IPS-11a (cell line): Measurements from ENCODE around the gene TMEM40.
"Not testable (repeated sequence)": the region's sequence is repeated elsewhere in the genome, so short reads cannot be mapped to it uniquely, and the experiment has no call there.

Experiments
- H3K4me3 ChIP-seq: one replicate; pipeline ENCODE4 v1.5.1; 2013; ENCODE audit warnings: low read depth, low read length, control low read depth

The TMEM40 gene

DNA sequence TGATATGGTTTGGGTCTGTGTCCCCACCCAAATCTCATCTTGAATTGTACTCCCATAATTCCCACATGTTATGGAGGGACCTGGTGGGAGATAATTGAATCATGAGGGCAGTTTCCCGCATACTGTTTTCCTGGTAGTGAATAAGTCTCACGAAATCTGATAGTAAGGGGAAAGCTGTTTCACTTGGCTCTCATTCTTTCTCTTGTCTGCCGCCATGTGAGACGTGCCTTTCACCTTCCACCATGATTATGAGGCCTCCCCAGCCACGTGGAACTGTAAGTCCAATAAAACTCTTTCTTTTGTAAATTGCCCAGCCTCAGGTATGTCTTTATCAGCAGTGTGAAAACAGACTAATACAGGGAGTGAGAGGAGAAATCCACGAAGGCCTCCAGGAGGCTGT lies 16.9 kb upstream of the TMEM40 start:
- not testable (repeated sequence) for H3K4me3 ChIP-seq

DNA sequence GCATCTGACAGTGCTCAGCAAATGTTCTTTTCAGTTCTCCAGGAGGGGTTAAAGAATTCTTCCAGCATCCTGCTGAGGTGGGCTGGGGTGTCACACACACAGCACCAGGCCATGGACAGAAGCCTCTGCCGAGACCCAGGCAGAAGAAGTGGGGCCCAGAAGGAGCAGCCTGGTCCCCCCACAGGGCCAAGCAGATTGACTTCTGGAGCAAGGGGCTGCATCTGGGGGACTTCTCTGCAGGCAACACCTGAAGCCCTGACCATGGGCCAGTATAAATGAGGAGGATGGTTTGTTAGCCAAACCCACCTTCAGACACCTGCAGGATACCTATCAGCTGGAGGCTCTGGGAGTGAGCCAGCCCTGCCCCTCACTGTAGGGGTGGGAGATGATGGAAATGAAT lies 16.2 kb upstream of the TMEM40 start:
- H3K4me3 ChIP-seq, result no peak overlapping the region

DNA sequence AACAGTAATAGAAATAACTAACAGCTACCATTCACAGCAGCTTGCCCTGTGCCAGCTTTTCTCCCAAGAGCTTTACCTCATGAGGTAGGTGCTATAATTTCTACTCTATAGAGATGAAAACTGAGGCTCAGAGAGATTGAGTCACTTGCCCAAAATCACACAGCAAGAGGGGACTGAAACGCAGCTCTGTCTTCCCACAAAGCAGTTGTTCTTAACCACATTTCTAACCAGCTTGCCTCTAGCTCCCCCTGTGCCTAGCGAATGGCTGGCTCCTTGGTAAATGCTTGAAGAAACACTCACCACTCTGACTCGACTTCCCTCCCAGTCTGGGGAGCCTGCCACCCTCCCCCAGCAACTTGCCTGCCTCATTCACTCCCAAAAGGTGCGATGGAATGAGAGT lies 15.6 kb upstream of the TMEM40 start:
- H3K4me3 ChIP-seq, result no peak overlapping the region

DNA sequence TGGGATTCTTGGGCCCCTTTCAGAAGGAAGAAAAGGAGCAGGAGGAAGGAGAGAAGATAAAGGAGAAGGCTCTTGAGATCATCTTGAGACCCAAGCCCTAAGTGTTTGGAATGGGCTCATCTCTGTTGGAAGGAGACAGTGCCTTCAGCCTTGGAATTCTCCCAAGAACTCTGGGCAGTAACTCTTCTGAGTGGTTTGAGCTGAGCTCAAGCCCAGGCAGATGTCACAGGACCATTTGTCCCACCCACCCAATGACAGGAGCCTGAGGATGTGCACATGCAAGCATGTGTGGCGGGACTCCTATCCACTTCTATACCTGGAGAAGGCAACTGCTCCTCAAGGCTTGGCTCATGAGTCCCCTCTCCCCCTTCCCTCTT lies 14.6 kb upstream of the TMEM40 start:
- H3K4me3 ChIP-seq, result no peak overlapping the region

DNA sequence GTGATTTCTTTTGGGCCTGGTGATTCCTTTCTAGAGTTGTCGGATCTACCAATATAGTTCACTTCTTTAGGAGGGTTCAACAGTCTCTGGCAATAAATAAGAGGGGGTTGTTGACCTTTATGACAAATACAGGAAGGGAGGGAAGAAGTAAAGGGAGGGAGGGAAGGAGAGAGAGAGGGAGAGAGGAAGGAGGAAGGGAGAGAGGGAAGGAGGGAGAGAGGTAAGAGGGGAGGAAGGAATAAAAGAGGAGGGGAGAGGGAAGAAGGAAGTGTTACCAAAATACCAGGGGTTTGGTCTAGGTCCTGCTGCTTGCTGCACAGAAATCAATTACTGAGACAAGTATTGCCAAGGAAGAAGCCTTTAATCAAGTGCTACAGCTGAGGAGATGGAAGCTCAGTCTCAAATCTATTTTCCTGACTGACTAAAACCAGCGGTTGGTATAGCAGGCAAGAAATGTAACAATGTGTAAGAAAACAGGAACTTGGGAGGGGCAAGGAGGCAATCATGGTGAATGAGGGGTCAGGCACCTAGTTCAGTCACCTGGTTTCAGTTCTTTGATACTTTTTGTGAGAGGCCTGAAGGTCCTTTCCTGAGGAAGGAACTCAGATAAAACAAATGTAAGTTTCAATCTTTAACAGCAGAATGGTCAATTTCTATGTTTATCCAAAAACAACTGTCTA lies 14.1 kb upstream of the TMEM40 start:
- H3K4me3 ChIP-seq, result no peak overlapping the region

DNA sequence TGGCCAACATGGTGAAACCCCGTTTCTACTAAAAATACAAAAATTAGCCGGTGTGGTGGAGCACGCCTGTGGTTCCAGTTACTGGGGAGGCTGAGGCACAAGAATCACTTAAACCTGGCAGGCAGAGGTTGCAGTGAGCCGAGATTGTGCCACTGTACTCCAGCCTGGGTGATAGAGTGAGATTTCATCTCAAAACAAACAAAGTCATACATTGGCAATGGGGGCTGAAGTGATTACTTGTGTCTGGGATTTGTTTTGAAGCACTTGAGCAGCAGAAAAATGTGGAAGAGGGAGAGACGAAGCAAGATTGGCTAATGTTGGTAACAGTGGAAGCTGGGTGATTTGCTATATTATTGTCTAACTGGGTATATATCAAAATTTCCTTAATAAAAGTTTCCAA lies 13.4 kb upstream of the TMEM40 start:
- H3K4me3 ChIP-seq, result no peak overlapping the region

DNA sequence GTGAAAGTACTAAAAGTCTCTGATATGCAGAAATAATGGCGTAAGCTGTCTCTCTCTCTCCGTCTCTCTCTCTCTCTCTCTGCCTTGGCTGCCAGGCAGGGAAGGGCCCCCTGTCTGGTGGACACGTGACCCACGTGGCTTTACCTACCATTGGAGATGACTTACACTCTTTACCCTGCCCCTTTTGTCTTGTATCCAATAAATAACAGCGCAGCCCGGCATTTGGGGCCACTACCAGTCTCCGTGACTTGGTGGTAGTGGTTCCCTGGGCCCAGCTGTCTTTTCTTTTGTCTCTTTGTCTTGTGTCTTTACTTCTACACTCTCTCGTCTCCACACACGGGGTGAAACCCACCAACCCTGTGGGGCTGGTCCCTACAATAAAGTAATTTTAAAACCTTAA lies 12.2 kb upstream of the TMEM40 start:
- H3K4me3 ChIP-seq, result no peak overlapping the region

DNA sequence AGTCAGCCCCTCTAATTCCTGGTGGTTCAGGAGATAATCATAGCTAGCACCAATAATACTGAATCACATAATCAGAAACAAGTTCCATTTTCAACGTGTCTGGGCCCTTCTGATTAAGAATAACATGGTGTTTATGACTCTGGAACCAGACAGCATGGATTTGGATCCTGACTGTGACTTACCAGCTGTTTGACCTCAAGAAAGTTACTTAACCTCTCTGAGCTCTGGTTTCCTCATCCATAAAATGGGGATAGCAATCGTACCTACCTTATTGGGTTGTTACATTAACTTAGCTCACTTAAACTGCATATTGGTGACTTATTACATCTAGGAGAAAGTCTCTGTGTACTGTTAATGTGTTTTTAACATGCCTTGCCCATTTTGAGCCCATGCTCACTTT lies 10.7 kb upstream of the TMEM40 start:
- H3K4me3 ChIP-seq, result no peak overlapping the region

DNA sequence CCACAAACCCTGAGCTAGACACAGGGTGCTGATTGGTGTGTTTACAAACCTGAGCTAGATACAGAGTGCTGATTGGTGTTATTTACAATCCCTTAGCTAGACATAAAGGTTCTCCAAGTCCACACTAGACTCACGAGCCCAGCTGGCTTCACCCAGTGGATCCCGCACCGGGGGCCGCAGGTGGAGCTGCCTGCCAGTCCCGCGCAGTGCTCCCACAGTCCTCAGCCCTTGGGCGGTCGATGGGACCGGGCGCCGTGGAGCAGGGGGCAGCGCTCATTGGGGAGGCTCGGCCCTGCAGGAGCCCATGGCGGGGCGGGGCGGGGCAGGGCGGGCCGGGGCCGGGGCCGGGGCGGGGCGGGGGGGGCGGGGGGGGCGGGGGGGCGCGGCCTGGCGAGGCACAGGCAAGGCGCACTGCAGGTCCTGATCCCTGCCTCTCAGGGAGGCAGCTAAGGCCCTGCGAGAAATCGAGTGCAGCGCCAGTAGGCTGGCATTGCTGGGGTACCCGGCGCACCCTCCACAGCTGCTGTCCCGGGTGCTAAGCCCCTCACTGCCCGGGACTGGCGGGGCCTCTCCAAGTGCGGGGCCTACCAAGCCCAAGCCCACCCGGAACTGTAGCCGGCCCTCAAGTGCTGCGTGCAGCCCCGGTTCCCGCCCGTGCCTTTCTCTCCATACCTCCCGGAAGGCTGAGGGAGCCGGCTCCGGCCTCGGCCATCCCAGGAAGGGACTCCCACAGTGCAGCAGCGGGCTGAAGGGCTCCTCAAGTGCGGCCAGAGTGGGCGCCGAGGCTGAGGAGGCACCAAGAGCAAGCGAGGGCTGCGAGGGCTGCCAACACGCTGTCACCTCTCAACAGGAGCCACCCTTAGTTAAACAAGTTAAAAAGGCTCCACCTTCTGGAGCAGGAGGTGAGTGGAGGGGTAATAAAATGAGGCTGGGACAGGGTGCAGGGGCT lies 9.8 kb upstream of the TMEM40 start:
- no peak overlapping the region for H3K4me3 ChIP-seq

DNA sequence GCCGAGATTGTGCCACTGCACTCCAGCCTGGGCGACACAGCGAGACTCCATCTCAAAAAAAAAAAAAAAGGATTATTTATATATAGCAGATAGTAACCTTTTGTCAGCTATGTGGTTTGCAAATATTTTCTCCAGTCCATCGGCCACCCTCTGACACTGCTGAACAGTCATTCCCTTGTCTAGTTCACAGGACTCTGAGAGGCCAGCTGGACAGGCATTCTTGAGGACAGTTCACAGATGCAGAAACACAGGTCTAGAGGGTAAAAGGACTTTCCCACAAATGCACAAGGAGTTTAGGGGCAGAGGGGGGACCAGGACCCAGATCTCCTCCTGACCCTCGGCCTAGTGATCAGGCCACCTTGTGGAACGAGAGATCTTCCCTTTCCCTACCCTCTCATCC lies 7.5 kb upstream of the TMEM40 start:
- no peak overlapping the region for H3K4me3 ChIP-seq

DNA sequence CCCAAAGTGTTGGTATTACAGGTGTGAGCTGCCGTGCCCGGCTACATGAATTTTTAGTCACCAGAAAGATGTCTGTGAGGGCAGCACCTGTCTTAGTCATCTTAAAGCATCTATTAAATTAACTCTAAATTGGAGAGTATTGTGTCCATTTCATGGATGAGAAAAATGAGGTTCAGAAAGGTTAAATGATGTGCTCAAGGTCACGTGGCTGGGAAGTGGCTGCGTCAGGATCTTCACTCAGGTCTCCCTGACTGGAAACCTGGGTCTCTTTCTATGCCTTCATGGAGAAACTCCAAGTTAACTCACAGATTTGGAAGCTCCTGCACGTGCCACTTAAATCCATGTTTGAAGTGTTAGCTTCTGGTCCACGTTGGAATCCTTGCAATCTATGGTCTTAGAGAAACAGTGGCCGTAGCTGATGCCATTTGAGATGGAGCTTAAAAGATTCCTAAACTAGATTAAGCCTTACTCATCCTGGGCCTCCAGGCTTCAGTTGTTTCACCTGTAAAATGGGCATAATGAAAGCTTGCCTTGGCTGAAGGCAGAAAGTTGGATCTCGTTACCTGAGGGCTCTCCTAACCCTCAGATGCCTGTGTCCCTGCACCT lies 5.2 kb upstream of the TMEM40 start:
- no peak overlapping the region for H3K4me3 ChIP-seq

DNA sequence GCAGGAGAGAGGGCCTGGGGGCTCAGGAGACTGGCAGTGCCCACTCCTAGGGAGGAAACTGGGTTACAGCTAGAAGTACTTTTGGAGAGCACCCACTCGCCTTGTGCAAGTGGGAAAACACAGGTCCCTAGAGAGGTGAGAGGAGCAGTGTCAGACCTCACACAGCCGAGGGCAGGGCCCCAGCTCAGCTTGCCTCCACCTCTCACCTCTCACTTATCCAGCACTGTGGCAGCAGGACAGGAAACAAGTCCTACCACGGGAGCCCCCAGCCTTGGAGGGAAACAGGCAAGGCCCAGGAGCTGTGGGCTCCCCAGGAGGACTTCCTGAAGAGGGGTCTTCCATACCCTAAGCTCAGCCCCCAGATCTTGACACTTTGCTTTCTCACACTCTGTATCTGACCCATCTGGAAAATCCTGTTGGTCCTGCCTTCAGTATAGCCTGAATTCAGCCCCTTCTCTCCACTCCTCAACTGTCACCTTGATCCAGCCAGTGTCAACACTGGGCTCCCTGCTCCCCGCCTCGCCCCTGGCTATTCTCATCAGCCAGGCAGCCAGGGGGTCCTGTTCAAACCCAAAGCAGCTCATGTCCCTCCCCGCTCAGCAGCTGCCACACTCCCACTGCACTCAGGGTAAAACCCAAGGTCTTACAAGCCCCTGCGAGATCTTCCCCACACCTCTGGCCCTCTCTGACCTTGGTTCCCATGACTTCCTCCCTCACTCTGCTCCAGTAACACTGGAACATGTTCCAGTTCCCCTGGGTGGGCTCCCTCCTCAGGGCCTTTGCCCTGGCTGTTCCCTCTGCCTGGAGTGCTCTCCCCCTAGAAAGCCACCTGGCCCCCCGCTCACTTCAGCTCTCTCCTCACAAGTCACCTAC lies 870 bp upstream of the TMEM40 start:
- no peak overlapping the region for H3K4me3 ChIP-seq

DNA sequence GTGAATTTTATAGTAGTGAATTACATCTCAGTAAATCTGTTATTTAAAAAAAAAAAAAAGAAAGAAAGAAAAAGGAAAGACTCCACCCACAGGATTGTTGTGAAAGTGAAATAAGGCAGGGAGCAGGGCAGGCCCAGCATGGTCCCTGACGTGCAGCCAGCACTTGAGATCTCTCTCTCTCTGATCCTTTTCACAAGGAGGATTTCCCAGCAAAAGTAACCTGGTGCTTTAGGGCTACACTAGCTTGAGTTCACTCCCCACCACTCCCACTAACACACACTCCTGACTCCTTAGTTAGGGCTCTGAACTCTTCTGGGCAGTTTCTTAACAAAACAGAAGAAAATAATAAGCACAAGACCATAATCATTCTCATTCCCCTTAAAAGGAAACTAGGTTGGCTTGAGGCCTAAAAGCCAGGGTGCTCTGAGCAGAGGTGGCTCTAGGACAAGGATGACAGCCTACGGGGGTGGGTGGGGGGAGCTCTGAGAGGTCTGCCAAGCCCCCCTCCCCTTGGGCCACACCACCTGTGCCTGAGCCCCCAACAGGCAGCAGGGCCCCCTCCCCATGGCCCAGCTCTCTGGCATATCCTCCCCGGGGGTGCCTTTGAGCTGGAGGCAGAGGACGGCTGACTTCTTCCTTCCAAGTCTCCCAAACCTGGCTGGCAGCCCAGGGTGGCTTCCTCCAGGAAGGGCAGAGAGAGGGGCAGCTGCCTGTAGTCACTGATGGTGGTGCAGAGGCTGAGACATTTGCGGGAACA lies 856 bp downstream of the TMEM40 start:
- no peak overlapping the region for H3K4me3 ChIP-seq

DNA sequence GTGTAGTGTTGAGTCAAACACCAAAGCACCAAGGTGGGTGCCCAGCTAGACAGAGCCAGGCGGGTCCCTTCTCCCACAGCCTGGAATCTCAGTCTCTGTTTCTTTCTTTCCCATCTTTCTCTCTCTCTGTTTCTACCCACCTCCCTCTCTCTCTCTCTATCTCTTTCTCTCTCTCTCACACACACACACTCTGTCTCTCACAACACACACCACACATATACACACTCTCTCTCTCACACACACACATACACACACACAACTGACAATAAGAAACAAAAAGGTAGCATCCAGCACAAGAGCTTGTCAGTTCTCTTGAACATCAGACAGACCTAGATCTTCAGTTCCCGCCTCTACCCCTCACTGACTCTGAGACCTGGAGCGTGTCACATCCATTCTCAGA lies 2.4 kb downstream of the TMEM40 start:
- no peak overlapping the region for H3K4me3 ChIP-seq

DNA sequence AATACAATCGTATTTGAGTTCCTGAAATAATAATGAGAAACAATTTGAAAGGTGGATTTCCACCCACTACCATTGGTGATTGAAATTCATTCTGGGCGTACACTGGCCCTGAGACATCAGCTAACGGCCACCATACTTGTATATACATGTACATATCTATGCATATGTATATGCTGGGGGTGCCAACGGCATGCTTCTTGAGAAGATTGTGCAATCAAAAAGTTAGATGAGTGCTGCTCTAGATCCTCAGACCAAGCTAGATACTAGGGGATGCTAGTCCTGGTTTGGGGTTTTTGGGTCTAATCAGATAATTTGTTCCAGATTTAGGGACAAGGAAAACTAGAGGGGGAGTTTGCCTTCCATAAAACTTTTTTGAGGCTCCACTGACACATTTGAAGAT lies 2.9 kb downstream of the TMEM40 start:
- no peak overlapping the region for H3K4me3 ChIP-seq

DNA sequence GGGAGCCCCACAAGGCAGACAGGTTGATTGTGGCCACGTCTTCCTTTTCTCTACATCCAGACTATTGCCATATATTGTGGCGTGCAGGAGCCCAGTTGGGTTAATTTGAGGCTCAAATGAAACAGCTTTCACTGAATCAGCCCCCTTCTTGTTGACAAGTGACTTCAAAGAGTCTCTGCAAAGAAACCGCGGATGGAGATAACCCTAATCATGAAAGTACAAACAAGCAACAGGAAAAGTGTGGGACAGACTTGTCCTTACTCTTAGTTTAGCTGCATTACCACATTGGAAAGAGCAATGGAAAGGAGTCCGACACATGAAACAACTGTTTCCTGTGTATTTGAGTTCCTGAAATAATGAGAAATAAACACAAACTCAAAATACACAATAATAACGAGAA lies 3.3 kb downstream of the TMEM40 start:
- H3K4me3 ChIP-seq, result no peak overlapping the region

DNA sequence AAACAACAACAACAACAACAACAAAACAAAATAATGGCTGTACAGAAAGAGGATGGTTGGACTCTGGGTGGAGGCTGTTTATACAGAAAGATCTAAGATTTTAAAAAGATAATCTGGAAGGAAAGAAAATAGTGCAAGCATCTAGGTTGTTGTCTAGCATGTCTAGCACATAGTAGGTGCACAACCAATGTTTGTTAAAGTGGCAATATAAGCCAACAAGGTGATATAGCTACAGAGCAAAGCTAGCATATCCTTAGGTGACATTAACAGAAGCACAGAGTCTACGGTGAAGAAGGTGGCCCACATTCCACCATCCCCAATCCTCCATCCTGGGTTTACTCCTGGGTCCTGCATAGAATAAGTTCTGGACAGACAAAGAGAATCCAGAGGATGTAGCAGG lies 4.7 kb downstream of the TMEM40 start:
- no peak overlapping the region for H3K4me3 ChIP-seq

DNA sequence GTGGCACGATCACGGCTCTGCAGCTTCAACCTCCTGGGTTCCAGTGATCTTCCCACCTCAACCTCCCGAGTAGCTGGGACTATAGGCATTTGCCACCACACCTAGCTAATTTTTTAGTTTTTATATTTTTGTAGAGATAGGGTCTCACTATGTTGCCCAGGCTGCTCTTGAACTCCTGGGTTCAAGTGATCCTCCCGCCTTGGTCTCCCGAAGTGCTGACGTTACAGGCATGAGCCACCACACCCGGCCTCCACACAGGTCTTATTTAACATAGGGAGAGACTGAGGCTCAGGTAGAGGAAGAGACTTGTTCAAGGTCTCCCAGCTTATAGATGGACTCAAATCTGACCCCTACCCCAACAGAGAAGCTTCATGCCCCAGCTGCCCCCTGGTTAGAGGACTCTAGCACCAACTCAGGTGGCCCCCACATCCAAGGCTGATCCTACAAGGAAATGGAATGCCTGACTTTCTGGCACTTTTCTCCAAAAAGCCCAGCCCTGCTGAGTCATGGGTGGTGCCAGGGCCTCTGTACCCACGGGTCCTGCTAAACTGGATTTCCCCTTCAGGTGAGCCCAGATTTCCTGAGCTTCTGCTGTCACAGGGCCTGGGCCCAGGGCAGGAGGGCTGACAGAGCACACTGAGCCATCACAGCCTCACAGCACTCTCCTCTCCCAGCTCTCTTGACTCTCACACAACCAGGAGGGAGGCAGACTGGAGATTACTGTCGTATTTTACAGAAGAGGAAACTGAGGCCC lies 5.6 kb downstream of the TMEM40 start:
- H3K4me3 ChIP-seq, result no peak overlapping the region

DNA sequence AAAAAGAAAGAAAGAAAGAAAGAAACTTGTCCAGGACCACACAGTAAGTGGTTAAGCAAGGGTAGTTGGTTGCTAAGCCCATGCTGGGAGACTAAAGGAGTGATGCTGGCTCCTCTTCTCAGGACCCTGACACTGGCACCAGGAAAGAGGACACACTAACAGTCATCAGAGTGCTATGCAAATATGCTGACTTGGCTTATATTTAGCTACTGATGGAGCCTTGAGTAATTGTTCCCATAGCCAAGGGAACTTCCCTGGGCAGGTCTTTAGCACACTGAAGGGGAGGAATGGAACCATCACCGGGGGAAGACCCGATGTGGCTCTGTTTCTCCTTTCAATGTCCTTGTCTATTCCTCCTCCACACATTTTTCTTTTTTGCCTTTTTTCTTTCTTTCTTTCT lies 6.2 kb downstream of the TMEM40 start:
- H3K4me3 ChIP-seq, result no peak overlapping the region

DNA sequence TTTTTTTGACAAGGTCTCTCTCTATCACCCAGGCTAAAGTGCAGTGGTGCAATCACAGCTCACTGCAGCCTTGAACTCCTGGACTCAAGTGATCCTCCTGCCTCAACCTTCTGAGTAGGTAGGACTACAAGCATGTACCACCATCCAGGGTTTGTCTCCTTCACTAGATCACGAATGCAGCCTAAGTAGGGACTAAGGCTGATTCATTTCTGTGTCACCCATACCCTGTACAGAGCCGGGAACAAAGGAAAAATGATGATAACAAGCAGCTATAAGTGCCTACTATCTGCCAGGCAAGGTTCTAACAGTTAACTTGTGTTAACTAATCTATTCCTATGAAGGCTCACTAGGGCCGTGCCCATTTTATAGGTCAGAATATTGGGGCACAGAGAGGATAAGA lies 7.0 kb downstream of the TMEM40 start:
- no peak overlapping the region for H3K4me3 ChIP-seq
